ENCODE results near the gene MRTFB. TPM values are rescaled to one million over a fixed set of nuclear protein-coding genes. Genes with fewer than 3 reads are reported as not detected.

MRTFB gene
- total RNA-seq, 1 experiment from 2014 or later, result 30.0 TPM

GRCh38 chr16:14289692-14290340 is 218.7 kb downstream of the MRTFB start:
- Mint-ChIP-seq H3K27me3 (ENCODE audit: insufficient read depth, unreplicated experiment) (no peaks in the 10 kb centered on the region), H3K36me3 (ENCODE audit: insufficient read depth, unreplicated experiment) (peaks cover 14% of the 10 kb centered on the region), H3K9me3 (ENCODE audit: unreplicated experiment) (peaks cover 8% of the 10 kb centered on the region), H3K4me3 (ENCODE audit: unreplicated experiment) (no peak overlapping the region), H3K27ac (ENCODE audit: low read depth, unreplicated experiment) (no peak overlapping the region), H3K4me1 (ENCODE audit: insufficient read depth, unreplicated experiment) (no peaks in the 10 kb centered on the region)
- ChIA-PET POLR2A (no interaction called here), CTCF (interaction anchor here (0.6 to 1.4 kb wide), 9 partner anchors 11 to 370 kb away, joined by 3 to 7 read pairs (median 3); partner anchors contain the start of gene ERCC4)
- no TSS peak for BruUV-seq (replicated peaks)
- peak; percentile 58 for TF ChIP-seq CTCF (IDR thresholded peaks at IDR 0.05; ENCODE audit: unreplicated experiment)
- intact Hi-C loops (cut with micrococcal nuclease), result loop anchor here (1.0 to 5.0 kb wide), 2 partner anchors 237 to 367 kb away; no protein-coding TSS in a partner anchor
- DNase-seq (ENCODE audit: unreplicated experiment), result peak; percentile 40

- POLR2A ChIA-PET, result no interaction called here
Measured at GRCh38 chr16:14291286-14291685, 220.2 kb downstream of the MRTFB start.

GRCh38 chr16:14292051-14292825 is 221.1 kb downstream of the MRTFB start:
- no peak for TF ChIP-seq CTCF (IDR thresholded peaks at IDR 0.05; ENCODE audit: unreplicated experiment)

More at GRCh38 chr16:14291286-14291685, 220.2 kb downstream of the MRTFB start:
- no peak for TF ChIP-seq CTCF (IDR thresholded peaks at IDR 0.05; ENCODE audit: unreplicated experiment)
- Mint-ChIP-seq H3K4me3 (ENCODE audit: unreplicated experiment) (no peak overlapping the region), H3K9me3 (ENCODE audit: unreplicated experiment) (peaks cover 8% of the 10 kb centered on the region), H3K4me1 (ENCODE audit: insufficient read depth, unreplicated experiment) (no peaks in the 10 kb centered on the region), H3K36me3 (ENCODE audit: insufficient read depth, unreplicated experiment) (no peaks in the 10 kb centered on the region), H3K27ac (ENCODE audit: low read depth, unreplicated experiment) (no peak overlapping the region), H3K27me3 (ENCODE audit: insufficient read depth, unreplicated experiment) (no peaks in the 10 kb centered on the region)
- no TSS peak for BruUV-seq (replicated peaks)
- CTCF ChIA-PET, result no interaction called here
- DNase-seq (ENCODE audit: unreplicated experiment), result no peak
- intact Hi-C loops (cut with micrococcal nuclease), result no loop called here

GRCh38 chr16:14296663-14297062 is 225.5 kb downstream of the MRTFB start:
- peak overlapping the region; percentile 49 for H3K27ac Mint-ChIP-seq (ENCODE audit: low read depth, unreplicated experiment)
- no peak for DNase-seq (ENCODE audit: unreplicated experiment)
- TF ChIP-seq CTCF (IDR thresholded peaks at IDR 0.05; ENCODE audit: unreplicated experiment), result no peak
- no peaks in the 10 kb centered on the region for H3K9me3 Mint-ChIP-seq (ENCODE audit: unreplicated experiment)
- BruUV-seq (replicated peaks), result no TSS peak
- no peaks in the 10 kb centered on the region for H3K27me3 Mint-ChIP-seq (ENCODE audit: insufficient read depth, unreplicated experiment)
- peaks cover 13% of the 10 kb centered on the region for H3K4me1 Mint-ChIP-seq (ENCODE audit: insufficient read depth, unreplicated experiment)
- H3K4me3 Mint-ChIP-seq (ENCODE audit: unreplicated experiment), result no peak overlapping the region
- no peaks in the 10 kb centered on the region for H3K36me3 Mint-ChIP-seq (ENCODE audit: insufficient read depth, unreplicated experiment)
- intact Hi-C loops (cut with micrococcal nuclease), result no loop called here
- CTCF ChIA-PET, result interaction anchor here (0.7 to 6.1 kb wide), 3 partner anchors 50 to 231 kb away, joined by 3 to 106 read pairs (median 4); no protein-coding TSS in a partner anchor
- POLR2A ChIA-PET, result no interaction called here

More at GRCh38 chr16:14292051-14292825, 221.1 kb downstream of the MRTFB start:
- H3K4me3 Mint-ChIP-seq (ENCODE audit: unreplicated experiment), result no peak overlapping the region
- no peaks in the 10 kb centered on the region for H3K4me1 Mint-ChIP-seq (ENCODE audit: insufficient read depth, unreplicated experiment)
- H3K36me3 Mint-ChIP-seq (ENCODE audit: insufficient read depth, unreplicated experiment), result no peaks in the 10 kb centered on the region
- POLR2A ChIA-PET, result no interaction called here
- H3K9me3 Mint-ChIP-seq (ENCODE audit: unreplicated experiment), result peaks cover 8% of the 10 kb centered on the region
- intact Hi-C loops (cut with micrococcal nuclease), result no loop called here
- BruUV-seq (replicated peaks), result no TSS peak
- H3K27ac Mint-ChIP-seq (ENCODE audit: low read depth, unreplicated experiment), result no peak overlapping the region
- DNase-seq (ENCODE audit: unreplicated experiment), result no peak
- no peaks in the 10 kb centered on the region for H3K27me3 Mint-ChIP-seq (ENCODE audit: insufficient read depth, unreplicated experiment)
- CTCF ChIA-PET, result interaction anchor here (1.1 to 1.5 kb wide), 3 partner anchors 9 to 235 kb away, joined by 3 read pairs; no protein-coding TSS in a partner anchor

Data from MCF 10A (cell line).